OCI-LY7 (cell line): ENCODE data around the gene SNX7.

Source experiments
- CTCF ChIP-seq: fragments of 200-600 bp; sonication (generic); conservative IDR thresholded peaks from 2 replicates; pipeline ENCODE4 v1.5.1; 2014; ENCODE audit warnings: mild to moderate bottlenecking, antibody characterized with exemption, low read length, moderate library complexity, mixed read lengths
- EZH2phosphoT487 ChIP-seq: fragments of 200-600 bp; sonication (generic); IDR thresholded peaks from 2 replicates; pipeline ENCODE4 v1.6.1; 2018; ENCODE audit warnings: low read depth, borderline replicate concordance, mild to moderate bottlenecking, mixed run types, antibody characterized with exemption, low read length, moderate library complexity, mixed read lengths

- no peak for TF ChIP-seq CTCF
- TF ChIP-seq EZH2phosphoT487 = no peak
These were observed 31.0 kb downstream of the SNX7 start for GRCh38 chr1:98692482-98692881.
